Measurements from ENCODE around the gene GASK1A.
"Not testable (repeated sequence)": the region's sequence is repeated elsewhere in the genome, so short reads cannot be mapped to it uniquely, and the experiment has no call there.

The GASK1A gene

DNA sequence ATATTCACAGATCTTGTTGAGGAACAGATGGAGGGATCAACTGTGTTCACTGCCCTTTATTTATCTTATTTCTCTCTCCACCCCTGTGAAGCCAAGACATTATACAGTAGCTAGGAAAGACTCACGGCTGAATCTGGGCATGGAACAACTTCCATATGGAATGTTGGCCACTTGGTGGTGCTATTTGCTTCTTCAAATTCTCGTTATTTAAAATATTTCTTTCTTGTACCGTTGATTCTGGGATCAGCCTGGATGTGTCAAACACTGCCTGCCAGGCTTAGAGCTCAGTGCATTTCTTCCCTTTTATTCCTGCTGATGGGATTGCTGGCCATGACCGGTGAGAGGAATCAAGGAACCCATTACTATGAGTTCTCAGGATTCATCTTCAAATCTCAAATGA, 17.5 kb upstream of the GASK1A start:
- Histone ChIP-seq H3K36me3 (ENCODE audit: control insufficient read depth, insufficient read depth, low read length, severe bottlenecking) (no peaks in the 10 kb centered on the region), H3K4me1 (ENCODE audit: control insufficient read depth, insufficient read depth, low read length) (no peaks in the 10 kb centered on the region), H3K27me3 (replicated peaks; ENCODE audit: control insufficient read depth, insufficient read depth, low read length) (no peaks in the 10 kb centered on the region), H3K4me3 (ENCODE audit: low read length) (no peak overlapping the region), H3K9ac (ENCODE audit: low read length) (peak overlapping the region; percentile 31), H3K9me3 (ENCODE audit: control insufficient read depth, low read length) (no peaks in the 10 kb centered on the region)
- DNase-seq (ENCODE audit: low read depth), result peak; percentile 87

DNA sequence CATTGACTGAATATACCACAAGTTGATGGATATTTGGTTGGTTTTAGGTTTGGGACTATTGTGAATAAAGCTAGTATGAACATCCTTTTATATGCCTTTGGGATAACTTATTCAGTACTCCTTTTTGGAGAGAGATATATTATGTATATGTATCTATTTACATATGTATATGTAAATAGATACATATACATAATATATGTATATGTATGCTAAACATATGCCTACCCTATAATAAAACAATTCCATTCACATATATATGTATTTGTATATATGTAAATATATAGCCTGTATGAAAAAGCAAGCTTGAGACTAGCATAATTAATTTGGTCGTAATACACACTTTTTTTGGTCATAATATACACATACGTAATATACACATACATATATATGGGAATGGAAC, 15.8 kb upstream of the GASK1A start:
- H3K27me3 ChIP-seq (replicated peaks; ENCODE audit: control insufficient read depth, insufficient read depth, low read length), result no peaks in the 10 kb centered on the region
- H3K36me3 ChIP-seq (ENCODE audit: control insufficient read depth, insufficient read depth, low read length, severe bottlenecking), result no peaks in the 10 kb centered on the region
- DNase-seq (ENCODE audit: low read depth), result no peak
- no peaks in the 10 kb centered on the region for H3K4me1 ChIP-seq (ENCODE audit: control insufficient read depth, insufficient read depth, low read length)
- no peak overlapping the region for H3K9ac ChIP-seq (ENCODE audit: low read length)
- no peak overlapping the region for H3K4me3 ChIP-seq (ENCODE audit: low read length)
- H3K9me3 ChIP-seq (ENCODE audit: control insufficient read depth, low read length), result no peaks in the 10 kb centered on the region

DNA sequence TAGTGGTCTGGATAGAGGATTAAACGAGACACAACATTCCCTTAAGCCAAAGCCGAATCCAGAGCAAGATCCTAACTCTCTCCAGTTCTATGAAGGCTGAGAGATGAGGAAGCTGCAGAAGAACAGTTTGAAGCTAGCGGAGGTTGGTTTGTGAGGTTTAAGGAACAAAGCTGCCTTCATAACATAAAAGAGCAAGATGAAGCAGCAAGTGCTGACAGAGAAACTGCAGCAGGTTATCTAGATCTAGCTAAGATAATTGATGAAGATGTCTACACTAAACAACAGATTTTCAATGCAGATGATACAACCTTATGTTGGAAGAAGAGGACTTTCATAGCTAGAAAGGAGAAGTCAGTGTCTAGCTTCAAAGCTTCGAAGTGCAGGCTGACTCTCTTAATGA, 14.8 kb upstream of the GASK1A start:
- H3K9ac ChIP-seq (ENCODE audit: low read length), result no peak overlapping the region
- no peaks in the 10 kb centered on the region for H3K4me1 ChIP-seq (ENCODE audit: control insufficient read depth, insufficient read depth, low read length)
- no peak for DNase-seq (ENCODE audit: low read depth)
- no peaks in the 10 kb centered on the region for H3K36me3 ChIP-seq (ENCODE audit: control insufficient read depth, insufficient read depth, low read length, severe bottlenecking)
- H3K27me3 ChIP-seq (replicated peaks; ENCODE audit: control insufficient read depth, insufficient read depth, low read length), result no peaks in the 10 kb centered on the region
- H3K4me3 ChIP-seq (ENCODE audit: low read length), result no peak overlapping the region
- no peaks in the 10 kb centered on the region for H3K9me3 ChIP-seq (ENCODE audit: control insufficient read depth, low read length)

DNA sequence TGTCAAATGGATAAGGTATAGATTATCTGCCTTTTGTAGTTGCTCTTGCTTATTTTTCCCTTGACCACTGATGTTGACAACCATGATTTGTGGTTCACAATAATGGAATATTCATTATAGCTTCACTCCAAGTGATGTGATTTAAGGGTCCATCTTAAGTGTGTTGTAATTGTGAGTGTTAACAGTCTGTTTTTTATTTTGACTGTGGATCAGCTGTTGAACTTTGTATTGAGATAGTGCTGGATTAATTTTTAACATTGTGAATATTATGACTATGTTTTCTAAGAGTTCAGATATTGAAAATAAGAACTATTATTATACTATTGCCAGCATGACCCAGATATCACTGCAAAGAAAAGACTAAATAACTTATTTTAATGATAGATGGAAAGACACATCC, 8.6 kb upstream of the GASK1A start:
- H3K4me1 ChIP-seq (ENCODE audit: control insufficient read depth, insufficient read depth, low read length), result no peaks in the 10 kb centered on the region
- no peak overlapping the region for H3K9ac ChIP-seq (ENCODE audit: low read length)
- H3K36me3 ChIP-seq (ENCODE audit: control insufficient read depth, insufficient read depth, low read length, severe bottlenecking), result no peaks in the 10 kb centered on the region
- H3K27me3 ChIP-seq (replicated peaks; ENCODE audit: control insufficient read depth, insufficient read depth, low read length), result no peaks in the 10 kb centered on the region
- DNase-seq (ENCODE audit: low read depth), result no peak
- H3K9me3 ChIP-seq (ENCODE audit: control insufficient read depth, low read length), result peaks cover 11% of the 10 kb centered on the region
- H3K4me3 ChIP-seq (ENCODE audit: low read length), result no peak overlapping the region

DNA sequence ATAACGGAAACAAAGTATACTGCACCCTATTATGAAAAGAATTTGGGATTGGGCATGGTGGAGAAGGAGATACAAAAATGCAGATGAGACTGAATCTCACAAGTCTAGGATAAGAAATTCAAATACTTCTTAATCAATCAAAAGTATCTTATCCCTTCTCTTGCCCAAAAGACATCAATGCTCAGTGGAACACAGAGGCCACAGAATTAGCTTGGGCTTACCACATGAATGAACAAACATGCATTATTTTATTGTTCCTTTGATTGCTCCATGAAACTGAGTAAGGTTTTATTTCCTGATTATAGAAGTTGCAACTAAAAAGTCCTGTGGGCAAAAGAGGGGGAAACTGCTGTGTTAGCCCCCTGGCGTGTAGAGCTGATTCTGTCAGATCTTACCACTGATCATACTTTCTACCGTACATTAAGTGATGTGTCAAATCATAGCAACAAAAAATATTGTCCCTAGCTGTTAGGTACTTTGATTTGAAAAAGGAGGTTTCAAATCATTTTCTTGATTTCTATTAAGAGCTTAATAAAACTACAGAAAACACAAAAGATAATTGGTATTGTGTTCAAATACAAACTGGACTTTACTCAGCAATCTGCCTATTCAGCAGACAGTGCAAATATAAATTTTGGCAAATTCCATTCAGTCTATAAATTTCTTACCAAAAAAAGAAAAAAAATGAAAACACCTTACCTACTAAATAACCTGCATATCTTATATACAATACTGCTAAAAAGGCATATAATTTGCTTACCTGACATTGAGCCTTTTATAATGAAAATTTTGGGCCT, 7.9 kb upstream of the GASK1A start:
- H3K4me3 ChIP-seq (ENCODE audit: low read length), result no peak overlapping the region
- H3K27me3 ChIP-seq (replicated peaks; ENCODE audit: control insufficient read depth, insufficient read depth, low read length), result no peaks in the 10 kb centered on the region
- no peak for DNase-seq (ENCODE audit: low read depth)
- no peak overlapping the region for H3K9ac ChIP-seq (ENCODE audit: low read length)
- no peaks in the 10 kb centered on the region for H3K4me1 ChIP-seq (ENCODE audit: control insufficient read depth, insufficient read depth, low read length)
- no peaks in the 10 kb centered on the region for H3K36me3 ChIP-seq (ENCODE audit: control insufficient read depth, insufficient read depth, low read length, severe bottlenecking)
- H3K9me3 ChIP-seq (ENCODE audit: control insufficient read depth, low read length), result peaks cover 11% of the 10 kb centered on the region

DNA sequence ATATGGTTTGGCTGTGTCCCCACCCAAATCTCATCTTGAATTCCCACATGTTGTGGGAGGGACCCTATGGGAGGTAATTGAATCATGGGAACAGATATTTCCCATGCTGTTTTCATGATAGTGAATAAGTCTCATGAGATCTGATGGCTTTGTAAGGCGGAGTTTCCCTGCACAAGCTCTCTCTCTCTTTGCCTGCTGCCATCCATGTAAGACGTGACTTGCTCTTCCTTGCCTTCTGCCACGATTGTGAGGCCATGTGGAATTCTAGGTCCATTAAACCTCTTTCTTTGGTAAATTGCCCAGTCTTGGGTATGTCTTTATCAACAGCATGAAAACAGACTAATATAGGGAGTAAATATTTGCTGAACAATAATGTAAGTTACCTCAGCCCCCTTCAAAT, 4.2 kb upstream of the GASK1A start:
- not testable (repeated sequence) for H3K27me3 ChIP-seq (replicated peaks; ENCODE audit: control insufficient read depth, insufficient read depth, low read length); H3K36me3 ChIP-seq (ENCODE audit: control insufficient read depth, insufficient read depth, low read length, severe bottlenecking); H3K4me1 ChIP-seq (ENCODE audit: control insufficient read depth, insufficient read depth, low read length); H3K4me3 ChIP-seq (ENCODE audit: low read length); H3K9ac ChIP-seq (ENCODE audit: low read length); DNase-seq (ENCODE audit: low read depth)
- H3K9me3 ChIP-seq (ENCODE audit: control insufficient read depth, low read length), result peaks cover 18% of the 10 kb centered on the region

DNA sequence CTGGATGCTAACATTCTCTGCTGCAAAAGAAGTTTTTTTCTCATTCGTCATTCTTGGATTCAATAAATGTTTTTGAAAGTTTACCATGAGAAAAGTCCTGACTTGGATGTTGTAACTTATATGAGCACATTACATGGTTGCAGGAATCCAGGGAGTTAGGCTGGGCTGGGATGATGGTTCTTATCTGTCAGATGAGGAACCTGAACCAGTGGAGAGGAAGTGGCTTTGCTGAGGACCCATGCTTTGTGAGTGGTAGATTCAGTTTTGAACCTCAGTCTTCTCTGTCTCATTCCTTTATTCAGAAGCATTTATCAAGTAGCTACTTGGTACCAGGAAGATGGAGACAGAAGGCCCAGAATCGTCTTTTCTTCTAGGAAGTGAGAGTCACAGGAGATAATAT, 3.7 kb upstream of the GASK1A start:
- no peaks in the 10 kb centered on the region for H3K36me3 ChIP-seq (ENCODE audit: control insufficient read depth, insufficient read depth, low read length, severe bottlenecking)
- peaks cover 8% of the 10 kb centered on the region for H3K4me1 ChIP-seq (ENCODE audit: control insufficient read depth, insufficient read depth, low read length)
- no peak overlapping the region for H3K9ac ChIP-seq (ENCODE audit: low read length)
- H3K27me3 ChIP-seq (replicated peaks; ENCODE audit: control insufficient read depth, insufficient read depth, low read length), result peaks cover 8% of the 10 kb centered on the region
- DNase-seq (ENCODE audit: low read depth), result no peak
- H3K4me3 ChIP-seq (ENCODE audit: low read length), result no peak overlapping the region
- peaks cover 18% of the 10 kb centered on the region for H3K9me3 ChIP-seq (ENCODE audit: control insufficient read depth, low read length)

DNA sequence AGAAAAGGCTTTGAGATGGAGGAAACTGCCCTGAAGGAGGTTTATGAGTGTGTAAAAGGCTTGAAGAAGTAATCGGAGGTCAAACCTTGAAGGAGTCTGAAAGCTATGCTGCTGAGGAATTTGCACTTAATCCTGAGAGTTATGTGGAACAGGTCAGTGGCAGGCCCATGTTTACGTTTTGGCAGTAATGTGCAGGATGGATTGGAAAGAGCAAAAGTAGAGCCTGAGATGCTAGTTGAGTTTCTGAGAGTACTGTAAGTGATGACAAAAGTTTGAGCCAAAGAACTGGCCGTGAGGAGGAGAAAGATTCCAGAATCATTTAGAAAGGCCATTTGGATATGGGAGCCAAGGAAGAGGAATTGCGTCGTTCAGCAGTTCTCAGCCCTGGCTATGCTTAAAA, 3.2 kb upstream of the GASK1A start:
- Histone ChIP-seq H3K27me3 (replicated peaks; ENCODE audit: control insufficient read depth, insufficient read depth, low read length) (peaks cover 8% of the 10 kb centered on the region), H3K9ac (ENCODE audit: low read length) (no peak overlapping the region), H3K4me1 (ENCODE audit: control insufficient read depth, insufficient read depth, low read length) (peaks cover 12% of the 10 kb centered on the region), H3K4me3 (ENCODE audit: low read length) (no peak overlapping the region), H3K9me3 (ENCODE audit: control insufficient read depth, low read length) (peaks cover 18% of the 10 kb centered on the region), H3K36me3 (ENCODE audit: control insufficient read depth, insufficient read depth, low read length, severe bottlenecking) (no peaks in the 10 kb centered on the region)
- DNase-seq (ENCODE audit: low read depth), result no peak

DNA sequence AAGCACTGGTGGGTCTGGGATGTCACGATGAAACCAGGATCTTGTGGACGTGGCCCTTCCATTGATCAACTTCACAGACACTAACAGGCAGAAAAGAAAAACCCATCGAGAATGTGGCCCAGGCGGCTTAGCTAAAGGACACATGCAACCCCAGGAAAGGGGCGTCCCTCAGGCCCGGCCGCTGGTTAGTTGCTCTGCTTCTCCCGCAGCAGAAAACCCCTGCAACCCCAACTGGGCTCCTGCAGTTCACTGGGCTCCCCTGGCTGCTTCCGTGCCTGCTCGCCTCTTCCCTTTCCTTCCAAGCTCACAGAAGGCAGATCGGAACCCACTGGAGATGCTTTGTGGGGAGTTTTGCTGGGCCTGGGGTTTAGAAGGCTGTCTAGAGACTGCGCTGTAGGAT, 1.1 kb downstream of the GASK1A start:
- DNase-seq (ENCODE audit: low read depth), result no peak
- peaks cover 7% of the 10 kb centered on the region for H3K9me3 ChIP-seq (ENCODE audit: control insufficient read depth, low read length)
- H3K27me3 ChIP-seq (replicated peaks; ENCODE audit: control insufficient read depth, insufficient read depth, low read length), result peaks cover 12% of the 10 kb centered on the region
- H3K9ac ChIP-seq (ENCODE audit: low read length), result peak overlapping the region; percentile 72
- H3K36me3 ChIP-seq (ENCODE audit: control insufficient read depth, insufficient read depth, low read length, severe bottlenecking), result no peaks in the 10 kb centered on the region
- peaks cover 20% of the 10 kb centered on the region for H3K4me1 ChIP-seq (ENCODE audit: control insufficient read depth, insufficient read depth, low read length)
- H3K4me3 ChIP-seq (ENCODE audit: low read length), result peak overlapping the region; percentile 83

DNA sequence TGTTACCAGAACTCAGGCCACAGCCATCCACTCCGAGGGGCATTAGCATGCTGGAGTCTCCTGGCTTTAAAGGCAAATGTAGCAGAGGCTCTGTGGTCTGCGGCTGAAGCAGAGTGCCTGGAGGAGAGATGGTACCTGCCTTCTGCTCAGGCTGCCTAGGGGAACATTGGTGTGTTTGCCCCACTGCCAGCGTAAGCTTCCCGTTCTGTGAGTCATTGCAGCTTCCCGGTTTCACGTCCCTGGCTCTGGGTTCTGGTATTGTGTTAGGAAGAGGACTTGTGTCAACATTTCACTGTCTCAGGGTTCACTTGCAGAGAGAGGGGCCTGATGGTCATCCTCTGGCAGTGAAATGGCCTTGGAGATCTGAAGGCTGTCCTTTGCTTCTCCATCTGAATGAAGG, 1.8 kb downstream of the GASK1A start:
- DNase-seq (ENCODE audit: low read depth), result no peak
- H3K27me3 ChIP-seq (replicated peaks; ENCODE audit: control insufficient read depth, insufficient read depth, low read length), result peaks cover 12% of the 10 kb centered on the region

DNA sequence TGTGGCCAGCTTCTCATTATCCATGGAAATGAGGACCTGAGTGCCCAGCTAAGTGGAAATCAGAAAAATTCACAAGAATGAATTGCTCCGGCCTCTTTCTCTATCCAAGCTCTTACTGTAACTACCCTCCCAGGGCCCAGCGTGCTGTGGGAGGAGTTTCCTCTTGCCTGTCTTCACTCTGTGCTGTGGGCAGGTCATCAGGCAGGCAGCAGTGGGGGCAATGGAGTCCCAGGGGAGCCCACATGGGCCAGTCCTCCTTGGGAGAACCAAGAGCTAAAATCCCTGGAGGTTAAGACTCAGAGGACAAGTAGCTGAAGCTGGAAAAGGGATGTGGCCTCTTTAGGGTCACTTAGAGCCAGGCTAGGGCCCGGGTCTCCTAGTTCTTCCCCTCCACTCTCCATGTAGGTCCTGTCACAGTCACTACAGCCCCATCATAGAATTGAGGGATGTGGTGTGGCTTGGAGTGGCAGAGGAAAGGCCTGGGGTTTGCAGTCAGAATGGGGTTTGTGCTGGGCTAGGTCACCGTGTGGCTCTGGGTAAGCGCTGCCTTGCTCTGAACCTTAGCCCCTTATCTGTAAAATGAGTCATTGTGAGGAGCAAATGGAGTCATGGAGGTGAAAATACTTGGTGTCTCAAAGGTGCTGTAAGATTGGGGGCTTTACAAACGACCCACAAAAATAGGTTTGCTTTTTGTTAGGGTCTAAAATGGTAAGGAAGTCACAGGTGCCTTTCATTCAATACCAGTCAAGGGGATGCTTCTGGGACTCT, 3.7 kb downstream of the GASK1A start:
- no peak for DNase-seq (ENCODE audit: low read depth)
- H3K4me1 ChIP-seq (ENCODE audit: control insufficient read depth, insufficient read depth, low read length), result peaks cover 20% of the 10 kb centered on the region
- no peak overlapping the region for H3K9ac ChIP-seq (ENCODE audit: low read length)
- no peak overlapping the region for H3K4me3 ChIP-seq (ENCODE audit: low read length)
- no peaks in the 10 kb centered on the region for H3K9me3 ChIP-seq (ENCODE audit: control insufficient read depth, low read length)
- H3K36me3 ChIP-seq (ENCODE audit: control insufficient read depth, insufficient read depth, low read length, severe bottlenecking), result no peaks in the 10 kb centered on the region
- peaks cover 12% of the 10 kb centered on the region for H3K27me3 ChIP-seq (replicated peaks; ENCODE audit: control insufficient read depth, insufficient read depth, low read length)

More for the DNA sequence above, 1.8 kb downstream of the GASK1A start:
- no peaks in the 10 kb centered on the region for H3K36me3 ChIP-seq (ENCODE audit: control insufficient read depth, insufficient read depth, low read length, severe bottlenecking)
- H3K9me3 ChIP-seq (ENCODE audit: control insufficient read depth, low read length), result peaks cover 7% of the 10 kb centered on the region
- peak overlapping the region; percentile 72 for H3K9ac ChIP-seq (ENCODE audit: low read length)
- peaks cover 20% of the 10 kb centered on the region for H3K4me1 ChIP-seq (ENCODE audit: control insufficient read depth, insufficient read depth, low read length)
- H3K4me3 ChIP-seq (ENCODE audit: low read length), result peak overlapping the region; percentile 83
